Liver (tissue), 3 donors: ENCODE results near the gene CCDC33.

Experiments used
- EGR1 ChIP-seq, 2 donors: IDR thresholded peaks; 2 replicates each; pipeline ENCODE4 v1.6.1; 2016 to 2018; ENCODE audit warnings: antibody characterized with exemption in 2 of 2, low read depth in 2 of 2
- FOXA1 ChIP-seq: IDR thresholded peaks from 2 replicates; pipeline ENCODE4 v1.6.1; 2016; ENCODE audit warnings: antibody characterized with exemption
- TF ChIP-seq, protein P1 (sequence below): fragments of 150-350 bp; IDR thresholded peaks from 2 replicates; pipeline ENCODE4 v1.5.1; 2017; ENCODE audit warnings: improper control_type of control experiment, low read depth, low read length; ENCODE audit not compliant: missing input control
- donor health status: healthy.
- donor health status: healthy.

DNA sequence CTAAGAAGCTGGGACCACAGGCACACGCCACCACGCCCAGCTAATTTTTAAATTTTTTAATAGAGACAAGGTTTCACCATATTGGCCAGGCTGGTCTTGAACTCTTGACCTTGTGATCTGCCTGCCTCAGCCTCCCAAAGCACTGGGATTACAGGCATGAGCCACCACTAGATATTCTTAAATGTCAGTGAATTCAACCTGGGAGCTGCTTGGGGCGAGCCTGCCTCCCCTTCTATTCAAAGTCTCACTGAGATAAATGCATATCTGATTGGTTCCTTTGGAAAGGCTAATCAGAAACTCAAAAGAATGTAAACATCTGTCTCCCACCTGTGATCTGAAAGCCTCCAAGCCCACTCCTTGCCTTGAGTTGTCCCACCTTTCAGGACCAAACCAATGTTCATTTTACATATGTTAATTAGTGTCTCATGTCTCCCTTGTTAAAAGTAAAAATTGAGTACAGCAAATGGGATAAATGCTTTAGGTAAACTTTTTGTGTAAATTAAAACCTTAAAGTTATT lies 116.3 kb downstream of the CCDC33 start:
- TF ChIP-seq, protein P1, sequence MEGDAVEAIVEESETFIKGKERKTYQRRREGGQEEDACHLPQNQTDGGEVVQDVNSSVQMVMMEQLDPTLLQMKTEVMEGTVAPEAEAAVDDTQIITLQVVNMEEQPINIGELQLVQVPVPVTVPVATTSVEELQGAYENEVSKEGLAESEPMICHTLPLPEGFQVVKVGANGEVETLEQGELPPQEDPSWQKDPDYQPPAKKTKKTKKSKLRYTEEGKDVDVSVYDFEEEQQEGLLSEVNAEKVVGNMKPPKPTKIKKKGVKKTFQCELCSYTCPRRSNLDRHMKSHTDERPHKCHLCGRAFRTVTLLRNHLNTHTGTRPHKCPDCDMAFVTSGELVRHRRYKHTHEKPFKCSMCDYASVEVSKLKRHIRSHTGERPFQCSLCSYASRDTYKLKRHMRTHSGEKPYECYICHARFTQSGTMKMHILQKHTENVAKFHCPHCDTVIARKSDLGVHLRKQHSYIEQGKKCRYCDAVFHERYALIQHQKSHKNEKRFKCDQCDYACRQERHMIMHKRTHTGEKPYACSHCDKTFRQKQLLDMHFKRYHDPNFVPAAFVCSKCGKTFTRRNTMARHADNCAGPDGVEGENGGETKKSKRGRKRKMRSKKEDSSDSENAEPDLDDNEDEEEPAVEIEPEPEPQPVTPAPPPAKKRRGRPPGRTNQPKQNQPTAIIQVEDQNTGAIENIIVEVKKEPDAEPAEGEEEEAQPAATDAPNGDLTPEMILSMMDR = no peak
- TF ChIP-seq EGR1 (IDR thresholded peaks at IDR 0.05; ENCODE audit: low read depth in 2 of 2) (no peak), FOXA1 (no peak)
